ENCODE data around the gene DAAM2.

DNA sequence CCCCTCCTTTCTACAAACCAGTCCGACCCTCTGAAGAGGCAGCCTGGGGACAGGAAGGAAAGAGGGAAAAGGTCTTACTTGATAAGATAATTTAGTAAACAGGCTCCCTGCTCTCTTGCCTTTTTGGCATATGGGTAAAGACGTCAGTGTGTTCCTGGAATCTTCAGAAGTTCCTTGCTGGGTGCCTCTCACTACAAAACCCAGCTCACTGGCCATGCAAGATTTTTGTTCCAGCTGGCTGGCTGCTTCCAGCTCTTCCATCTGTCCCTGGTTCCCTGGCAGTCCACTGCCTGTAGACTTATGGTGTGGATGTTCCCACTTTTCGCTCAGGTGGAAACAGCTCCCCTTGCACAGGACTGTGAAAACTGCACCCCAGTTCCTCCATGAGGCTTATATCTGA lies 84.7 kb downstream of the DAAM2 start:
- TF ChIP-seq POLR2A (IDR thresholded peaks at IDR 0.05; ENCODE audit: low read depth, low read length) (no peak), EZH2 (IDR thresholded peaks at IDR 0.05; ENCODE audit: borderline replicate concordance, low read depth, low read length, severe bottlenecking) (no peak), POLR2AphosphoS5 (IDR thresholded peaks at IDR 0.05; ENCODE audit: insufficient read depth, low read depth, low read length) (no peak), MYC (IDR thresholded peaks at IDR 0.05; ENCODE audit: low read depth, low read length) (no peak), JUN (IDR thresholded peaks at IDR 0.05; ENCODE audit: borderline replicate concordance, insufficient read depth, insufficient read length, low read depth) (no peak), FOS (IDR thresholded peaks at IDR 0.05; ENCODE audit: borderline replicate concordance, insufficient read depth, low read length) (no peak), GATA2 (IDR thresholded peaks at IDR 0.05; ENCODE audit: insufficient read depth, insufficient read length, low read depth, low read length) (no peak)
- TF ChIP-seq, protein P1, sequence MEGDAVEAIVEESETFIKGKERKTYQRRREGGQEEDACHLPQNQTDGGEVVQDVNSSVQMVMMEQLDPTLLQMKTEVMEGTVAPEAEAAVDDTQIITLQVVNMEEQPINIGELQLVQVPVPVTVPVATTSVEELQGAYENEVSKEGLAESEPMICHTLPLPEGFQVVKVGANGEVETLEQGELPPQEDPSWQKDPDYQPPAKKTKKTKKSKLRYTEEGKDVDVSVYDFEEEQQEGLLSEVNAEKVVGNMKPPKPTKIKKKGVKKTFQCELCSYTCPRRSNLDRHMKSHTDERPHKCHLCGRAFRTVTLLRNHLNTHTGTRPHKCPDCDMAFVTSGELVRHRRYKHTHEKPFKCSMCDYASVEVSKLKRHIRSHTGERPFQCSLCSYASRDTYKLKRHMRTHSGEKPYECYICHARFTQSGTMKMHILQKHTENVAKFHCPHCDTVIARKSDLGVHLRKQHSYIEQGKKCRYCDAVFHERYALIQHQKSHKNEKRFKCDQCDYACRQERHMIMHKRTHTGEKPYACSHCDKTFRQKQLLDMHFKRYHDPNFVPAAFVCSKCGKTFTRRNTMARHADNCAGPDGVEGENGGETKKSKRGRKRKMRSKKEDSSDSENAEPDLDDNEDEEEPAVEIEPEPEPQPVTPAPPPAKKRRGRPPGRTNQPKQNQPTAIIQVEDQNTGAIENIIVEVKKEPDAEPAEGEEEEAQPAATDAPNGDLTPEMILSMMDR (IDR thresholded peaks at IDR 0.05; ENCODE audit: extremely low read depth in 1 of 2, insufficient read depth in 1 of 2, low read depth in 1 of 2, low read length in 2 of 2), result no peak
- TF ChIP-seq, protein P2, sequence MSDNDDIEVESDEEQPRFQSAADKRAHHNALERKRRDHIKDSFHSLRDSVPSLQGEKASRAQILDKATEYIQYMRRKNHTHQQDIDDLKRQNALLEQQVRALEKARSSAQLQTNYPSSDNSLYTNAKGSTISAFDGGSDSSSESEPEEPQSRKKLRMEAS (IDR thresholded peaks at IDR 0.05; ENCODE audit: insufficient read depth, insufficient read length), result no peak
